ENCODE measurements around the gene ATP11B. TPM values are rescaled to one million over a fixed set of nuclear protein-coding genes. Genes with fewer than 3 reads are reported as not detected.

The ATP11B gene
- total RNA-seq, 1 donor from 2014 or later: 73.2 TPM

GRCh38 chr3:182914341-182914740 is 121.0 kb downstream of the ATP11B start:
- no peak overlapping the region for H3K4me3 Mint-ChIP-seq (ENCODE audit: unreplicated experiment)
- peaks cover 5% of the 10 kb centered on the region for H3K36me3 Mint-ChIP-seq (ENCODE audit: low read depth)
- no peaks in the 10 kb centered on the region for H3K4me1 Mint-ChIP-seq (ENCODE audit: low read depth)
- DNase-seq (ENCODE audit: low spot score): no peak
- H3K27ac Mint-ChIP-seq (ENCODE audit: unreplicated experiment): no peak overlapping the region
- H3K9me3 Mint-ChIP-seq (ENCODE audit: low read depth): no peaks in the 10 kb centered on the region
- H3K27me3 Mint-ChIP-seq (ENCODE audit: low read depth): no peaks in the 10 kb centered on the region
- TF ChIP-seq CTCF (IDR thresholded peaks at IDR 0.05): no peak

GRCh38 chr3:182917134-182917533 is 123.8 kb downstream of the ATP11B start:
- Mint-ChIP-seq H3K9me3 (ENCODE audit: low read depth) (no peaks in the 10 kb centered on the region), H3K4me3 (ENCODE audit: unreplicated experiment) (no peak overlapping the region), H3K27ac (ENCODE audit: unreplicated experiment) (no peak overlapping the region), H3K36me3 (ENCODE audit: low read depth) (peaks cover 4% of the 10 kb centered on the region), H3K4me1 (ENCODE audit: low read depth) (peaks cover 17% of the 10 kb centered on the region), H3K27me3 (ENCODE audit: low read depth) (no peaks in the 10 kb centered on the region)
- no peak for TF ChIP-seq CTCF (IDR thresholded peaks at IDR 0.05)
- DNase-seq (ENCODE audit: low spot score): no peak

GRCh38 chr3:182919866-182920357 is 126.6 kb downstream of the ATP11B start:
- Mint-ChIP-seq H3K4me1 (ENCODE audit: low read depth) (peaks cover 20% of the 10 kb centered on the region), H3K36me3 (ENCODE audit: low read depth) (peaks cover 6% of the 10 kb centered on the region), H3K27me3 (ENCODE audit: low read depth) (no peaks in the 10 kb centered on the region), H3K27ac (ENCODE audit: unreplicated experiment) (no peak overlapping the region), H3K9me3 (ENCODE audit: low read depth) (peaks cover 4% of the 10 kb centered on the region), H3K4me3 (ENCODE audit: unreplicated experiment) (no peak overlapping the region)
- TF ChIP-seq CTCF (IDR thresholded peaks at IDR 0.05): no peak
- no peak for DNase-seq (ENCODE audit: low spot score)

GRCh38 chr3:182920515-182921084 is 127.3 kb downstream of the ATP11B start:
- H3K4me3 Mint-ChIP-seq (ENCODE audit: unreplicated experiment): no peak overlapping the region
- no peak for TF ChIP-seq CTCF (IDR thresholded peaks at IDR 0.05)
- peaks cover 21% of the 10 kb centered on the region for H3K4me1 Mint-ChIP-seq (ENCODE audit: low read depth)
- H3K27me3 Mint-ChIP-seq (ENCODE audit: low read depth): no peaks in the 10 kb centered on the region
- peaks cover 4% of the 10 kb centered on the region for H3K9me3 Mint-ChIP-seq (ENCODE audit: low read depth)
- DNase-seq (ENCODE audit: low spot score): no peak
- H3K27ac Mint-ChIP-seq (ENCODE audit: unreplicated experiment): peak overlapping the region; percentile 52
- peaks cover 8% of the 10 kb centered on the region for H3K36me3 Mint-ChIP-seq (ENCODE audit: low read depth)

- H3K27me3 Mint-ChIP-seq (ENCODE audit: low read depth): no peaks in the 10 kb centered on the region
- DNase-seq (ENCODE audit: low spot score): no peak
- peaks cover 29% of the 10 kb centered on the region for H3K4me1 Mint-ChIP-seq (ENCODE audit: low read depth)
- peaks cover 4% of the 10 kb centered on the region for H3K9me3 Mint-ChIP-seq (ENCODE audit: low read depth)
- no peak for TF ChIP-seq CTCF (IDR thresholded peaks at IDR 0.05)
- peaks cover 10% of the 10 kb centered on the region for H3K36me3 Mint-ChIP-seq (ENCODE audit: low read depth)
- H3K4me3 Mint-ChIP-seq (ENCODE audit: unreplicated experiment): no peak overlapping the region
- H3K27ac Mint-ChIP-seq (ENCODE audit: unreplicated experiment): peak overlapping the region; percentile 9
These were observed 128.5 kb downstream of the ATP11B start for GRCh38 chr3:182921665-182922355.
